ENCODE data around the gene PLCH1. TPM values are rescaled to one million over a fixed set of nuclear protein-coding genes. Genes with fewer than 3 reads are reported as not detected.
A peak's percentile ranks its signal among the peaks of the same experiment; 100 is the strongest.

PLCH1 gene
- total and polyA plus RNA-seq, 9 donors = 0.39 to 1.2 (median 0.53) TPM

DNA sequence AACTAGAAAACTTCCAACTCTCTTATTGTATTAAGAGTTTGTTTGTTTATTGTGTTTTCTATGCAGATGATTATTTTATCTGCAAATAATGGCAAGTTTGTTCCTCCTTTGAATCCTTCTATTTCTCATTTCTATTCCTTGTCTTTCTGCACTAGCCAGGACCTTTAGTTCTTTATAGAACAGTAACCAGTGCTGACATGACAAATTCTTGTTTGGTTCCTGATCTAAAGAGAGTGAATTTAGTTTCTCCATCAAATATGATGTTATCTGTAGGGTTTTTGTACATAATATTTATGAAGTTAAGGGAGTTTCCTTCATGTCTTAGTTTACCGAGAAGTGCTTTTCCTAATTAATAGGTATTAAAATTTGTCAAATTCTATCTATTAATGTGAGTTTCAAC lies 350.6 kb downstream of the PLCH1 start:
- H3K4me1 ChIP-seq (ENCODE audit: control insufficient read depth, insufficient read depth, low read length) = peaks cover 12% of the 10 kb centered on the region
- DNase-seq = no peak
- no CpG with 5 or more reads among the region's 1 CpG for WGBS (ENCODE audit: insufficient coverage)
- peaks cover 2% of the 10 kb centered on the region for H3K9me3 ChIP-seq (replicated peaks; ENCODE audit: control insufficient read depth, low read depth, low read length)
- H3K27ac ChIP-seq (ENCODE audit: low read length) = no peak overlapping the region
- no peak overlapping the region for H3K4me3 ChIP-seq (ENCODE audit: low read length)
- no peaks in the 10 kb centered on the region for H3K36me3 ChIP-seq (ENCODE audit: control insufficient read depth, insufficient read depth, low read length)
- no peaks in the 10 kb centered on the region for H3K27me3 ChIP-seq (ENCODE audit: control insufficient read depth, insufficient read depth, low read length)

DNA sequence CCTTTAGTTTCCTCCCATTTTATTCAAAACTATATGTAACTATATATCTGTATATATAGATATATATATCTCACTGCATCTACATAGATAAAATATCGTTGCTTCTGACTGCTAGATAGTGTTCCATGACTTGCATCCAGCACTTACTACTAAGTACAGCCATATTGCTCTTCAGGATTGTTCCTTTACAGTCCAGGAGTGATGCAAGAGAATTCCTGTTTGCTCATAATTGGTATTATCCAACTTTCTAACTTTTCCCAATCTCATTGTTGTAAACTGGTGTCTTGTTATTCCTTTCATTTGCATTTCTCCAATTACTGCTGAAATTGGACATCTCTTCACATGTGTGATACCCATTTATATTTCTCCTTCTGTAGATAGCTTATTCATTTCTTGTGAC lies 351.6 kb downstream of the PLCH1 start:
- H3K4me3 ChIP-seq (ENCODE audit: low read length) = no peak overlapping the region
- peaks cover 2% of the 10 kb centered on the region for H3K9me3 ChIP-seq (replicated peaks; ENCODE audit: control insufficient read depth, low read depth, low read length)
- DNase-seq = no peak
- no peaks in the 10 kb centered on the region for H3K27me3 ChIP-seq (ENCODE audit: control insufficient read depth, insufficient read depth, low read length)
- H3K27ac ChIP-seq (ENCODE audit: low read length) = no peak overlapping the region
- H3K4me1 ChIP-seq (ENCODE audit: control insufficient read depth, insufficient read depth, low read length) = peaks cover 12% of the 10 kb centered on the region
- no CpG with 5 or more reads among the region's 1 CpG for WGBS (ENCODE audit: insufficient coverage)
- no peaks in the 10 kb centered on the region for H3K36me3 ChIP-seq (ENCODE audit: control insufficient read depth, insufficient read depth, low read length)

- H3K4me3 ChIP-seq (ENCODE audit: low read length) = no peak overlapping the region
- H3K9me3 ChIP-seq (replicated peaks; ENCODE audit: control insufficient read depth, low read depth, low read length) = peaks cover 2% of the 10 kb centered on the region
- no peak for DNase-seq
- H3K4me1 ChIP-seq (ENCODE audit: control insufficient read depth, insufficient read depth, low read length) = peaks cover 12% of the 10 kb centered on the region
- no peaks in the 10 kb centered on the region for H3K36me3 ChIP-seq (ENCODE audit: control insufficient read depth, insufficient read depth, low read length)
- no CpG with 5 or more reads among the region's 1 CpG for WGBS (ENCODE audit: insufficient coverage)
- H3K27me3 ChIP-seq (ENCODE audit: control insufficient read depth, insufficient read depth, low read length) = no peaks in the 10 kb centered on the region
- no peak overlapping the region for H3K27ac ChIP-seq (ENCODE audit: low read length)
Observed at GRCh38 chr3:155392138-155392537, 352.7 kb downstream of the PLCH1 start.

GRCh38 chr3:155391551-155391958 lies 353.3 kb downstream of the PLCH1 start:
- H3K9me3 ChIP-seq (replicated peaks; ENCODE audit: control insufficient read depth, low read depth, low read length) = peaks cover 2% of the 10 kb centered on the region
- H3K27ac ChIP-seq (ENCODE audit: low read length) = peak overlapping the region; percentile 57
- no peak overlapping the region for H3K4me3 ChIP-seq (ENCODE audit: low read length)
- H3K36me3 ChIP-seq (ENCODE audit: control insufficient read depth, insufficient read depth, low read length) = no peaks in the 10 kb centered on the region
- no peaks in the 10 kb centered on the region for H3K27me3 ChIP-seq (ENCODE audit: control insufficient read depth, insufficient read depth, low read length)
- WGBS (ENCODE audit: insufficient coverage) = 31% methylated on average over 2 of the region's 2 CpGs
- peak; percentile 84 for DNase-seq
- peaks cover 12% of the 10 kb centered on the region for H3K4me1 ChIP-seq (ENCODE audit: control insufficient read depth, insufficient read depth, low read length)

DNA sequence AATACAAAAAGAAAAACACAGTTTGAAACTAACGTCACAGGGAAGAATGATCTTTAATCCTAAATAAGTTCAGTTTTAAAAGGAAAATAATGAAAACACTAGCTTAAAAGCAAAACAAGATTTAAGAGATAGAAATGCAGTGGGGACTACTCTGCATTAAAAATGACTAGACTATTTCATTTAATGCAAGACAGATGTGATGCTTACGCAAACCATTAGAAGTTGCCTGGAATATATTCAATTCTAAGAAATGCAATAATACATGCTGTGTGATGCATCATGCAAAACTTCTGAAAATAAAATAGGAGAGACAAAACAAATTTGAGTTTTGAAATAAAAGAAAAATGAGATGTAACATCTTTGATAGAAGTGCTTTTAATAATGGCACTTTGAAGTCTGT lies 353.8 kb downstream of the PLCH1 start:
- Histone ChIP-seq H3K36me3 (ENCODE audit: control insufficient read depth, insufficient read depth, low read length) (no peaks in the 10 kb centered on the region), H3K9me3 (replicated peaks; ENCODE audit: control insufficient read depth, low read depth, low read length) (peaks cover 2% of the 10 kb centered on the region), H3K27me3 (ENCODE audit: control insufficient read depth, insufficient read depth, low read length) (no peaks in the 10 kb centered on the region), H3K4me3 (ENCODE audit: low read length) (no peak overlapping the region), H3K4me1 (ENCODE audit: control insufficient read depth, insufficient read depth, low read length) (peaks cover 12% of the 10 kb centered on the region), H3K27ac (ENCODE audit: low read length) (peak overlapping the region; percentile 57)
- DNase-seq = peak; percentile 94
- WGBS (ENCODE audit: insufficient coverage) = no CpG with 5 or more reads among the region's 2 CpGs

DNA sequence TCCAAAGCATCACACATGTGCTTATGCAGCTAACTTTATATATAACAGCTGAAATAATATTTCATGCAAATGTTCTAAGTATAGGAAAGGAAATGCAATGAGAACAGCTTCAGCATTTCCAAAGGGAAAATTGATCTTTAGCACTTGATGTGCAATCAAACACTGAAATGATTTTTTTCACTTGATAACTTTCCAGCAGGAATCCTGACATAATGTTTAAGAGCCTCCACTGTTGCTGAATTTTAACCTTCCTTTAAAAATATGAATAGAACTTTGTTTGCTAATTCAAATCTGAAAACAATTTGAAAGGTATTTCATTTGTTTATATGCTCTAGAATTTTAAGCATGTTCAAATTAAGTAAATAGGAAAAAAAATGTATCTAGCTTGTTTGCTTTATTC lies 354.5 kb downstream of the PLCH1 start:
- peak overlapping the region; percentile 48 for H3K27ac ChIP-seq (ENCODE audit: low read length)

DNA sequence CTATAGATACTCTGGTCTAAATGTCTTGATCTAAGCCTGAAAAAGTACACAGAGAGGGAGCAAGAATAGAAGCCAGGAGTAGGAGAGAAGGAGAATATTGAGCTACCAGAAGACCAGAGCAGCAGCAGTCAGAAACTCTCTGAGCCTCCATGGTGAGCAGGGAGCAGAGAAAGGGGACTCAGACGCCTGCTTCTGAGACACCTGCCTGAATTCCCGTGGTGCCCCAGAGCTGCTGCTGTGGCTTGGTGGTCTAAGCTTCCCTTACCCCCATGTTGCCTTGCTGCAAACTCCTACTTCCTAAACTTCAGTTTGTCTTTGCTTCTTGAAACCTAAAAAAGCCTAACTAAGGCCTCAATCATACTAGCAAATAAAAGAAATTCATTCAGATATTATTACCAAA lies 356.5 kb downstream of the PLCH1 start:
- Histone ChIP-seq H3K27me3 (ENCODE audit: control insufficient read depth, insufficient read depth, low read length) (no peaks in the 10 kb centered on the region), H3K9me3 (replicated peaks; ENCODE audit: control insufficient read depth, low read depth, low read length) (no peaks in the 10 kb centered on the region), H3K4me3 (ENCODE audit: low read length) (no peak overlapping the region), H3K4me1 (ENCODE audit: control insufficient read depth, insufficient read depth, low read length) (peaks cover 12% of the 10 kb centered on the region), H3K27ac (ENCODE audit: low read length) (no peak overlapping the region), H3K36me3 (ENCODE audit: control insufficient read depth, insufficient read depth, low read length) (no peaks in the 10 kb centered on the region)
- 71% methylated on average over 1 of the region's 2 CpGs for WGBS (ENCODE audit: insufficient coverage)
- no peak for DNase-seq

More for the DNA sequence above, 354.5 kb downstream of the PLCH1 start:
- Histone ChIP-seq H3K27me3 (ENCODE audit: control insufficient read depth, insufficient read depth, low read length) (no peaks in the 10 kb centered on the region), H3K36me3 (ENCODE audit: control insufficient read depth, insufficient read depth, low read length) (no peaks in the 10 kb centered on the region), H3K4me1 (ENCODE audit: control insufficient read depth, insufficient read depth, low read length) (peaks cover 12% of the 10 kb centered on the region), H3K4me3 (ENCODE audit: low read length) (no peak overlapping the region), H3K9me3 (replicated peaks; ENCODE audit: control insufficient read depth, low read depth, low read length) (peaks cover 2% of the 10 kb centered on the region)
- DNase-seq = peak; percentile 78

DNA sequence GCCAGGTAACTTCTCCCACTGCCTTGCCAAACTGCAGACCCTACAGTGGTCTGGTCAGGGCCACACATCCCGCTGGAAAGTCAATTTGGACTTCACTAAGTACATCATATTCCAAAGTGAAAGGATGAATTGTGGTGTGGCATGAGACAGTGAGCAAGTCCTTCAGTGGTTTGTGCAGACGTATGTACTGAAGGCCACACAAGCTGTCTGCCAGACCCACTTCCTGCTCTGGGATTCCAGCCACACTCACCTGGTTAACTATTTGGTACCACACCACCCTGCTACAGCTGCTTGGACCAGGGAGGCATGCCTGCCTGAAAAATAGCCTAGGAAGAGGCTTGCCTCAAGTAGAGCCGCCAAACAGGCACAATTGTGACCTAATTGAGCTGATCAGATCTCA lies 357.3 kb downstream of the PLCH1 start:
- Histone ChIP-seq H3K27me3 (ENCODE audit: control insufficient read depth, insufficient read depth, low read length) (no peaks in the 10 kb centered on the region), H3K4me1 (ENCODE audit: control insufficient read depth, insufficient read depth, low read length) (peaks cover 12% of the 10 kb centered on the region), H3K36me3 (ENCODE audit: control insufficient read depth, insufficient read depth, low read length) (no peaks in the 10 kb centered on the region), H3K27ac (ENCODE audit: low read length) (no peak overlapping the region), H3K4me3 (ENCODE audit: low read length) (no peak overlapping the region), H3K9me3 (replicated peaks; ENCODE audit: control insufficient read depth, low read depth, low read length) (no peaks in the 10 kb centered on the region)
- WGBS (ENCODE audit: insufficient coverage) = no CpG with 5 or more reads among the region's 3 CpGs
- no peak for DNase-seq

GRCh38 chr3:155386919-155387318 lies 358.0 kb downstream of the PLCH1 start:
- DNase-seq = no peak
- no peaks in the 10 kb centered on the region for H3K9me3 ChIP-seq (replicated peaks; ENCODE audit: control insufficient read depth, low read depth, low read length)
- 31% methylated on average over 2 of the region's 8 CpGs for WGBS (ENCODE audit: insufficient coverage)
- no peaks in the 10 kb centered on the region for H3K36me3 ChIP-seq (ENCODE audit: control insufficient read depth, insufficient read depth, low read length)
- H3K4me1 ChIP-seq (ENCODE audit: control insufficient read depth, insufficient read depth, low read length) = peaks cover 9% of the 10 kb centered on the region
- H3K27me3 ChIP-seq (ENCODE audit: control insufficient read depth, insufficient read depth, low read length) = no peaks in the 10 kb centered on the region
- H3K4me3 ChIP-seq (ENCODE audit: low read length) = no peak overlapping the region
- no peak overlapping the region for H3K27ac ChIP-seq (ENCODE audit: low read length)

DNA sequence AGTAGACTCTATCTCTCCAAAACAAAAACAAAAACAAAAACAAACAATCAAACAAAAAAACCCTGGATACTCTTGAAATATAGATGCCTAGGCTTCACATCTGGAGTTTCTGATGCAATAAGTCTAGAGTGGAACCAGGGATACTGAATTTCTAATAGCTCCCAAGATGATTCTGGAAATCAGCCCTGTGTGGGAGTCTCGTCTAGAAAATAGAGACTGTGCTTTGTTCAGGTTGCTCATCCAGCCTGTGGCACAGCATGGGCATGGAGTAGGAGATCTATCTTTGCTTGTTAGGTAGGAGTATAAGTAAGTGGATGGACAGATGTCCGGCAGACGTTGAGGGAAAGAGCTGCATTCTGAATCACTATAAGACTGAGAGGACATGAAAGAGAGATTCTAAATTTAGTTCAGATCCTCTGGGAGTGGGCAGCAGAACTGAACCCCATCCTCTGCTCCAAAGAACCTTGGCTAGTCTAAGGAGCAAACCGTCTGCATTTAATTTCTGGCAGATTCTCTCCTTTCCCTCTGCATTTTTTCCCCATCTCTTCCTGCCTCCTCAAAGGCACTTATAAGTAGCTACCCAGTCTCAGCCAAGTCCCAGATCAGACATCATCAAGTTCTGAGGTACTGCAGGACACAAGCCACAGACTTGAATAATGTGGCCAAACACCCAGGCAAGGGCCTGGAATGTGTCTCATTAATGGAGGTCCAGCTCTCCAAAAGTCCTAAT lies 358.8 kb downstream of the PLCH1 start:
- no peaks in the 10 kb centered on the region for H3K36me3 ChIP-seq (ENCODE audit: control insufficient read depth, insufficient read depth, low read length)
- peaks cover 3% of the 10 kb centered on the region for H3K4me1 ChIP-seq (ENCODE audit: control insufficient read depth, insufficient read depth, low read length)
- H3K27me3 ChIP-seq (ENCODE audit: control insufficient read depth, insufficient read depth, low read length) = no peaks in the 10 kb centered on the region
- no peak overlapping the region for H3K27ac ChIP-seq (ENCODE audit: low read length)
- peak; percentile 55 for DNase-seq
- no peak overlapping the region for H3K4me3 ChIP-seq (ENCODE audit: low read length)
- no peaks in the 10 kb centered on the region for H3K9me3 ChIP-seq (replicated peaks; ENCODE audit: control insufficient read depth, low read depth, low read length)
- WGBS (ENCODE audit: insufficient coverage) = 27% methylated on average over 4 of the region's 4 CpGs
